Measurements from ENCODE around the gene LIN7C. TPM values are rescaled to one million over a fixed set of nuclear protein-coding genes. Genes with fewer than 3 reads are reported as not detected.

LIN7C gene
- polyA plus RNA-seq, 1 donor (not counting 4 experiments of a cell fraction or from before 2014, with no cell fraction given) = 23.0 TPM

- Histone ChIP-seq H4K20me1 (ENCODE audit: control insufficient read depth, extremely low read depth, insufficient read depth, low read length) (no peaks in the 10 kb centered on the region), H3K79me2 (ENCODE audit: control insufficient read depth, insufficient read depth, low read length) (peaks cover 86% of the 10 kb centered on the region), H3K9me1 (ENCODE audit: control insufficient read depth, extremely low read depth, insufficient read depth, low read length) (no peaks in the 10 kb centered on the region), H3K9ac (ENCODE audit: control insufficient read depth, extremely low read depth, insufficient read depth, low read length) (peak overlapping the region; percentile 49), H3K4me1 (ENCODE audit: control insufficient read depth, extremely low read depth, insufficient read depth, low read length) (peaks cover 77% of the 10 kb centered on the region), H3K27ac (ENCODE audit: control insufficient read depth, insufficient read depth, low read length) (peak overlapping the region; percentile 83), H3K9me3 (ENCODE audit: control insufficient read depth, low read depth, low read length) (no peaks in the 10 kb centered on the region), H3K27me3 (ENCODE audit: control insufficient read depth, extremely low read depth, insufficient read depth, low read length) (no peaks in the 10 kb centered on the region), H3K4me2 (ENCODE audit: control insufficient read depth, extremely low read depth, insufficient read depth, low read depth, low read length) (peak overlapping the region; percentile 66), H3K36me3 (ENCODE audit: control insufficient read depth in 2 of 2, extremely low read depth in 1 of 2, insufficient read depth in 2 of 2, low read length in 2 of 2) (no peaks in the 10 kb centered on the region), H3K4me3 (ENCODE audit: control insufficient read depth in 2 of 3, extremely low read depth in 1 of 3, insufficient read depth in 2 of 3, low read depth in 1 of 3, low read length in 3 of 3) (peak overlapping the region in 2 of 3 experiments; percentile 35 to 55), H2AFZ (ENCODE audit: control insufficient read depth, low read length) (no peak overlapping the region)
- DNase-seq (ENCODE audit: low read depth, low spot score) (no peak), FAIRE-seq (peak; percentile 36)
- TF ChIP-seq CTCF (optimal IDR thresholded peaks at IDR 0.05 in 1 of 3, IDR thresholded peaks at IDR 0.05 in 1 of 3, conservative IDR thresholded peaks at IDR 0.05 in 1 of 3; ENCODE audit: extremely low read depth in 1 of 3, insufficient read depth in 2 of 3, low read length in 3 of 3) = no peak
- TF ChIP-seq EZH2 (IDR thresholded peaks at IDR 0.05; ENCODE audit: low read length) = no peak
- dilution Hi-C loops (cut with MboI; ENCODE audit: extremely low pct_ligation_motif_present, low sequenced_read_pairs) = no loop called here
These were observed 40.2 kb downstream of the LIN7C start for GRCh38 chr11:27466363-27466762.

GRCh38 chr11:27465629-27466028, 40.9 kb downstream of the LIN7C start:
- Histone ChIP-seq H3K9me1 (ENCODE audit: control insufficient read depth, extremely low read depth, insufficient read depth, low read length) (no peaks in the 10 kb centered on the region), H2AFZ (ENCODE audit: control insufficient read depth, low read length) (no peak overlapping the region), H3K4me3 (ENCODE audit: control insufficient read depth in 2 of 3, extremely low read depth in 1 of 3, insufficient read depth in 2 of 3, low read depth in 1 of 3, low read length in 3 of 3) (peak overlapping the region in 2 of 3 experiments; percentile 55 to 58), H4K20me1 (ENCODE audit: control insufficient read depth, extremely low read depth, insufficient read depth, low read length) (no peaks in the 10 kb centered on the region), H3K4me1 (ENCODE audit: control insufficient read depth, extremely low read depth, insufficient read depth, low read length) (peaks cover 77% of the 10 kb centered on the region), H3K9me3 (ENCODE audit: control insufficient read depth, low read depth, low read length) (no peaks in the 10 kb centered on the region), H3K27me3 (ENCODE audit: control insufficient read depth, extremely low read depth, insufficient read depth, low read length) (no peaks in the 10 kb centered on the region), H3K36me3 (ENCODE audit: control insufficient read depth in 2 of 2, extremely low read depth in 1 of 2, insufficient read depth in 2 of 2, low read length in 2 of 2) (no peaks in the 10 kb centered on the region), H3K9ac (ENCODE audit: control insufficient read depth, extremely low read depth, insufficient read depth, low read length) (peak overlapping the region; percentile 49), H3K79me2 (ENCODE audit: control insufficient read depth, insufficient read depth, low read length) (peaks cover 85% of the 10 kb centered on the region), H3K27ac (ENCODE audit: control insufficient read depth, insufficient read depth, low read length) (peak overlapping the region; percentile 83), H3K4me2 (ENCODE audit: control insufficient read depth, extremely low read depth, insufficient read depth, low read depth, low read length) (peak overlapping the region; percentile 66)
- DNase-seq (ENCODE audit: low read depth, low spot score) (no peak), FAIRE-seq (no peak)
- TF ChIP-seq EZH2 (IDR thresholded peaks at IDR 0.05; ENCODE audit: low read length) (no peak), CTCF (optimal IDR thresholded peaks at IDR 0.05 in 1 of 3, IDR thresholded peaks at IDR 0.05 in 1 of 3, conservative IDR thresholded peaks at IDR 0.05 in 1 of 3; ENCODE audit: extremely low read depth in 1 of 3, insufficient read depth in 2 of 3, low read length in 3 of 3) (no peak)
- dilution Hi-C loops (cut with MboI; ENCODE audit: extremely low pct_ligation_motif_present, low sequenced_read_pairs) = no loop called here

Measured in keratinocyte (primary cell).